OCI-LY1 (cell line): Measurements from ENCODE around the gene ETV3L.

Experiments
- H2AFZ ChIP-seq: fragments of 200-600 bp; sonication (generic), shearing (Covaris generic); 2 replicates; pipeline ENCODE4 v1.6.0; 2014; ENCODE audit warnings: antibody characterized with exemption, mild to moderate bottlenecking, low read length
- H3F3A ChIP-seq: fragments of 200-600 bp; sonication (generic), shearing (Covaris generic); 2 replicates; pipeline ENCODE4 v1.6.0; 2014; ENCODE audit warnings: mild to moderate bottlenecking, antibody characterized with exemption, low read length, moderate library complexity; ENCODE audit not compliant: insufficient read depth
- H3K27ac ChIP-seq: fragments of 200-600 bp; sonication (generic); 2 replicates; pipeline ENCODE4 v1.5.1; 2014; ENCODE audit warnings: low read length, mixed run types, mild to moderate bottlenecking, low read depth; ENCODE audit not compliant: poor library complexity, severe bottlenecking
- H3K27me3 ChIP-seq: fragments of 200-600 bp; sonication (generic); 2 replicates; pipeline ENCODE4 v1.6.0; 2014; ENCODE audit warnings: antibody characterized with exemption, mild to moderate bottlenecking, low read length, moderate library complexity; ENCODE audit not compliant: insufficient read depth
- H3K36me3 ChIP-seq: fragments of 200-600 bp; sonication (generic); 2 replicates; pipeline ENCODE4 v1.6.1; 2014; ENCODE audit warnings: mild to moderate bottlenecking, antibody characterized with exemption, low read length, moderate library complexity, mixed read lengths; ENCODE audit not compliant: insufficient read depth
- H3K4me1 ChIP-seq: fragments of 200-600 bp; sonication (generic); 2 replicates; pipeline ENCODE4 v1.5.1; 2014; ENCODE audit warnings: mild to moderate bottlenecking, low read length, moderate library complexity; ENCODE audit not compliant: insufficient read depth, severe bottlenecking
- H3K4me2 ChIP-seq: fragments of 200-600 bp; sonication (generic), shearing (Covaris generic); 2 replicates; pipeline ENCODE4 v1.6.1; 2014; ENCODE audit warnings: low read length
- H3K4me3 ChIP-seq: fragments of 200-600 bp; sonication (generic); 2 replicates; pipeline ENCODE4 v1.5.1; 2014; ENCODE audit warnings: low read length, low read depth, mild to moderate bottlenecking, mixed read lengths; ENCODE audit not compliant: poor library complexity, severe bottlenecking
- H3K79me2 ChIP-seq: fragments of 200-600 bp; shearing (Covaris generic); 2 replicates; pipeline ENCODE4 v1.6.1; 2016; ENCODE audit warnings: mixed run types, low read length, mixed read lengths; ENCODE audit not compliant: insufficient read depth
- H3K9ac ChIP-seq: fragments of 200-600 bp; sonication (generic), shearing (Covaris generic); 2 replicates; pipeline ENCODE4 v1.6.1; 2014; ENCODE audit warnings: mild to moderate bottlenecking, low read length, mixed read lengths
- H3K9me2 ChIP-seq: fragments of 200-600 bp; sonication (generic), shearing (Covaris generic); 2 replicates; pipeline ENCODE4 v1.6.1; 2014; ENCODE audit warnings: low read depth, mild to moderate bottlenecking, low read length, mixed read lengths
- H3K9me3 ChIP-seq: fragments of 200-600 bp; shearing (Covaris generic); 2 replicates; pipeline ENCODE4 v1.6.1; 2014; ENCODE audit warnings: low read length, mixed read lengths
- H4K20me1 ChIP-seq: fragments of 200-600 bp; sonication (generic), shearing (Covaris generic); 2 replicates; pipeline ENCODE4 v1.6.0; 2016; ENCODE audit warnings: mild to moderate bottlenecking, low read length; ENCODE audit not compliant: insufficient read depth
- EZH2 ChIP-seq: fragments of 200-600 bp; sonication (generic), shearing (Covaris generic); IDR thresholded peaks from 2 replicates; pipeline ENCODE4 v1.8.0; 2017; ENCODE audit warnings: borderline replicate concordance, mixed run types, mild to moderate bottlenecking, antibody characterized with exemption, low read length, moderate library complexity, mixed read lengths
- TF ChIP-seq, protein P1 (sequence below): fragments of 200-600 bp; sonication (generic), shearing (Covaris generic); IDR thresholded peaks from 2 replicates; pipeline ENCODE4 v1.5.1; 2017; ENCODE audit warnings: mild to moderate bottlenecking, antibody characterized with exemption, low read length, moderate library complexity, mixed read lengths

Gene ETV3L

DNA sequence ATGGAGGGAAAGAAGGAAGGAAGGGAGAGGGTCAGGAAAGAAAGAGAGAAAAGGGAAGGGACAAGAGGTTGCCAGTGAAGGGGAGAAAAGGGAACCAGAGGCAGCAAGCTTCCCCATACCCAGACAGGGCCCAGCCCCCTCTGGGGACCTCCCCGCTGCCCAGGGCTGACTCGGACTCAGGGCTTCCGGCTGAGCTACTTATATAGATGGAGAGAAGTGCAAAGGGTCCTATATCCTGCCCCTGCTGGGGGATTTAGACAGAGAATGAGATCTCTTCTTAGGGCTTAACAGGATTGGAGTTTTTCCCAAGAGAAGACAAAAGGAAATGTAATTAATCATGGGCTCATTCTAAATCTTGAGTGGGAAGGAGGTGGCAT is at the start of gene ETV3L:
Gene ETV3L (minus strand): TSS at position 176 of the 377 bp plus-strand sequence. CDS start 285 bp downstream, outside the sequence.
- Histone ChIP-seq H3K27ac (no peak within 1 kb of the TSS), H3F3A (no peaks in the 10 kb centered on the region), H3K36me3 (no peaks in the 10 kb centered on the region), H3K79me2 (no peaks in the 10 kb centered on the region), H3K9me3 (no peaks in the 10 kb centered on the region), H3K9me2 (no peaks in the 10 kb centered on the region), H2AFZ (no peak within 1 kb of the TSS), H3K4me1 (no peaks in the 10 kb centered on the region), H4K20me1 (no peaks in the 10 kb centered on the region), H3K4me2 (no peak within 1 kb of the TSS), H3K4me3 (no peak within 1 kb of the TSS), H3K9ac (no peak within 1 kb of the TSS), H3K27me3 (no peaks in the 10 kb centered on the region; the same call in 1 of the 2 replicates)
- TF ChIP-seq, protein P1, sequence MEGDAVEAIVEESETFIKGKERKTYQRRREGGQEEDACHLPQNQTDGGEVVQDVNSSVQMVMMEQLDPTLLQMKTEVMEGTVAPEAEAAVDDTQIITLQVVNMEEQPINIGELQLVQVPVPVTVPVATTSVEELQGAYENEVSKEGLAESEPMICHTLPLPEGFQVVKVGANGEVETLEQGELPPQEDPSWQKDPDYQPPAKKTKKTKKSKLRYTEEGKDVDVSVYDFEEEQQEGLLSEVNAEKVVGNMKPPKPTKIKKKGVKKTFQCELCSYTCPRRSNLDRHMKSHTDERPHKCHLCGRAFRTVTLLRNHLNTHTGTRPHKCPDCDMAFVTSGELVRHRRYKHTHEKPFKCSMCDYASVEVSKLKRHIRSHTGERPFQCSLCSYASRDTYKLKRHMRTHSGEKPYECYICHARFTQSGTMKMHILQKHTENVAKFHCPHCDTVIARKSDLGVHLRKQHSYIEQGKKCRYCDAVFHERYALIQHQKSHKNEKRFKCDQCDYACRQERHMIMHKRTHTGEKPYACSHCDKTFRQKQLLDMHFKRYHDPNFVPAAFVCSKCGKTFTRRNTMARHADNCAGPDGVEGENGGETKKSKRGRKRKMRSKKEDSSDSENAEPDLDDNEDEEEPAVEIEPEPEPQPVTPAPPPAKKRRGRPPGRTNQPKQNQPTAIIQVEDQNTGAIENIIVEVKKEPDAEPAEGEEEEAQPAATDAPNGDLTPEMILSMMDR, result no peak
- TF ChIP-seq EZH2, result no peak

DNA sequence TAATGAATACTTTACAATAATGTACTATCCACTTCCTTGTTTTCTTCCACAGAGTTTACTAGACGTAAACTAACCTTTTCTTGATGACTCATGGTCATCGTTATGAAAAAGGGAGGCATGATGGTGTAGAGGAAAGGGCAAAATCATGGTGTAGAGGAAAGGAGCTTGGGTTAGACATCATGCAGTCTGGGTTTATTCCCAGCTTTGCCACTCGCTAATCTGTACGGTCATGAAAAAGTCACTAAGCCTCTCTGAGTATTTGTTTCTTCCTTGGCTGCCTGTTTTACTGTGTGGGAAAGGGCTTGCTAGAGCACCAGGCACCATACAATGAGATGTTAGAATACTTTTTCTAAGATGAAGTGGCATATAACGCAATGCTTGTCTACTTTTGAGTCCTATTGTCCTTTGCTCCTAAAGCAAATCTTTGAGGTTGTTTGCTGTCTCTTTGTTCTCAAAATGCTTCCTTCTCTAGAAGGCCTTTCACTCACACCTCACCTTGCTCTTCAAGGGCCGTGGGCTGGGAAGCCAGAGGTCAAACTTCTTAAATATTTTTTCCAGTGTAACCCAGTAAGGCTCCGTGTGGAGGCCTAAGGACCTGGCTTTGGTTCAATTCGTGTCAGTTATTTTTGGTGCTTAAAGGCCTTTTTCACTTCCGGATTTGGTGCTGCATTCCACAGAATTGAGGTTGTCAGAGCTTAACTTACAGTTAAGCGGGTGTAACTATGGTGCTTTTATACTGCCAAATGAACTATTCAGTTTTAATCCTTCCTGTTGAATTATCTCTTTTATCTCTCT is 48.5 kb upstream of the ETV3L start:
- H3K27ac ChIP-seq, result no peak overlapping the region
- no peak overlapping the region for H3K4me3 ChIP-seq
- no peaks in the 10 kb centered on the region for H3K27me3 ChIP-seq
- no peaks in the 10 kb centered on the region for H3K9me2 ChIP-seq
- H3K79me2 ChIP-seq, result no peaks in the 10 kb centered on the region
- no peaks in the 10 kb centered on the region for H4K20me1 ChIP-seq
- H3K36me3 ChIP-seq, result no peaks in the 10 kb centered on the region
- TF ChIP-seq EZH2, result no peak
- no peak overlapping the region for H3K4me2 ChIP-seq
- no peak overlapping the region for H3K9ac ChIP-seq
- no peaks in the 10 kb centered on the region for H3F3A ChIP-seq
- peak overlapping the region; percentile 7 for H2AFZ ChIP-seq
- H3K9me3 ChIP-seq, result no peaks in the 10 kb centered on the region
- peaks cover 10% of the 10 kb centered on the region for H3K4me1 ChIP-seq

DNA sequence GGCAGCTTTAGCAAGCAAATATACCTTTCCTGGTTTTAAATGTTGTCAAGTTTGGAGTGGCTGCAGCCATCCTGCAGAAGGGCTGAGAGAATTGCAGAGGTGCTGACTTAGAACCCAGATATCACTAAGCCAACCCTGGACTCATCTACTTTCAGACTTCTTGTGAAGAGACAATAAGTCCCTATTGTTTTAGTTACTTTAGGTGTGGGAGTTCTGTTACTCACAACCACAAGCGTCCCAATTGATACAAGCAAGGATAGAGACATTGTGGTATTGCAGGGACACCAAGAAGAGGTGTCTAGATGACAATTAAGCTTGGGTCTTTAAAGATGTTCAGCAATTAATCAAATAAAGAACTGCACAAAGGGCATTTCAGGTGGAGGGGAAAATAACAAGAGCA is 47.4 kb upstream of the ETV3L start:
- no peaks in the 10 kb centered on the region for H4K20me1 ChIP-seq
- no peaks in the 10 kb centered on the region for H3F3A ChIP-seq
- no peak overlapping the region for H3K9ac ChIP-seq
- H3K9me3 ChIP-seq, result no peaks in the 10 kb centered on the region
- no peak overlapping the region for H3K4me3 ChIP-seq
- no peak for TF ChIP-seq EZH2
- TF ChIP-seq, protein P1, result no peak
- H3K36me3 ChIP-seq, result no peaks in the 10 kb centered on the region
- H3K9me2 ChIP-seq, result no peaks in the 10 kb centered on the region
- no peak overlapping the region for H3K4me2 ChIP-seq
- no peak overlapping the region for H2AFZ ChIP-seq
- no peaks in the 10 kb centered on the region for H3K27me3 ChIP-seq
- peaks cover 10% of the 10 kb centered on the region for H3K4me1 ChIP-seq
- no peaks in the 10 kb centered on the region for H3K79me2 ChIP-seq
- no peak overlapping the region for H3K27ac ChIP-seq

DNA sequence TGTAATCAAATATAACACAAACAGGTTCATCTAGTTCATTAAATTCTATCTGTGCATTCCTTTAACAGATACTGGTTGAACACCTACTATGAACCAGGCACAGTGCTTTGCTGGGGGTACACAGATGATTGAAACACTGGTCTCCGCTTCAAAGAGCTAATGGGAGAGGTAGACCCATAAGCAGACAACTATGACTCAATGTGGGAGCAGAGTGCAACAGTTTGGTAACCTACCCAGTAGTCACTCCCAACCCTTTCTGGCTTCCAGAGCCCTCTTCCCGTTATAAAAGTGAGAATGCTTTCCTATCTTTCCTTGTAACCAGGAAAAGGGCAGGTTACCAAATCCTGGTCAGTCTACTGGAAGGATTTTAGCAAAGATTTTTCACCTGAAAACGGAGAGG is 46.6 kb upstream of the ETV3L start:
- Histone ChIP-seq H3F3A (no peaks in the 10 kb centered on the region), H3K9me3 (no peaks in the 10 kb centered on the region), H3K79me2 (no peaks in the 10 kb centered on the region), H3K4me3 (no peak overlapping the region), H3K9me2 (no peaks in the 10 kb centered on the region), H3K36me3 (no peaks in the 10 kb centered on the region), H3K4me2 (no peak overlapping the region), H3K4me1 (peaks cover 10% of the 10 kb centered on the region), H4K20me1 (no peaks in the 10 kb centered on the region), H3K27me3 (no peaks in the 10 kb centered on the region), H2AFZ (no peak overlapping the region), H3K9ac (no peak overlapping the region), H3K27ac (no peak overlapping the region)
- no peak for TF ChIP-seq EZH2
- TF ChIP-seq, protein P1, result no peak
